ENCODE measurements around the gene AHI1.

AHI1 gene

GRCh38 chr6:135295085-135295484, 202.5 kb downstream of the AHI1 start:
- H3K4me3 ChIP-seq (ENCODE audit: low read depth, low read length) = no peak overlapping the region
- TF ChIP-seq CTCF (IDR thresholded peaks at IDR 0.05; ENCODE audit: borderline replicate concordance, insufficient read depth, low read depth, low read length) = no peak

- TF ChIP-seq CTCF (IDR thresholded peaks at IDR 0.05; ENCODE audit: borderline replicate concordance, insufficient read depth, low read depth, low read length) = no peak
- no peak overlapping the region for H3K4me3 ChIP-seq (ENCODE audit: low read depth, low read length)
Observed at GRCh38 chr6:135291288-135292076, 206.1 kb downstream of the AHI1 start.

- no peak for TF ChIP-seq CTCF (IDR thresholded peaks at IDR 0.05; ENCODE audit: borderline replicate concordance, insufficient read depth, low read depth, low read length)
- no peak overlapping the region for H3K4me3 ChIP-seq (ENCODE audit: low read depth, low read length)
Observed at GRCh38 chr6:135289816-135290215, 207.7 kb downstream of the AHI1 start.

GRCh38 chr6:135286962-135287538, 210.5 kb downstream of the AHI1 start:
- TF ChIP-seq CTCF (IDR thresholded peaks at IDR 0.05; ENCODE audit: borderline replicate concordance, insufficient read depth, low read depth, low read length) = no peak
- H3K4me3 ChIP-seq (ENCODE audit: low read depth, low read length) = no peak overlapping the region

DNA sequence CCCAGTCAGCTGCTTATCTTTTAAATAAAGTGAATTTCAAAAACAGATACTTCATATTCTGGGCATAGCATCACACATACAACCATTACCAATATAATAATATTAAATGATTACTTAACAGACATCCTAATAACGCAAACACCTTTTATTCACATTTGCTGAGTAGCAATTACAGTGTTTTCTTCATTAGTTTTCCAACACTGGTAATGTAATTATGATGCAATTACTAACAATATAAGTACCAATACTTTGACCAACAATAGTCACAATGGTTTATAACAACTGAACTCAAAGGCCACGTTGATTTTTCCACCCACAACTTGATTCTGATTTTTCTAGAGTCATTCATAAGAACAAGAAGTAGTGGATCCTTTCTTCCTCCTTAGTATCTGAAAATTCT, 212.4 kb downstream of the AHI1 start:
- H3K4me3 ChIP-seq (ENCODE audit: low read depth, low read length) = no peak overlapping the region
- TF ChIP-seq CTCF (IDR thresholded peaks at IDR 0.05; ENCODE audit: borderline replicate concordance, insufficient read depth, low read depth, low read length) = no peak

DNA sequence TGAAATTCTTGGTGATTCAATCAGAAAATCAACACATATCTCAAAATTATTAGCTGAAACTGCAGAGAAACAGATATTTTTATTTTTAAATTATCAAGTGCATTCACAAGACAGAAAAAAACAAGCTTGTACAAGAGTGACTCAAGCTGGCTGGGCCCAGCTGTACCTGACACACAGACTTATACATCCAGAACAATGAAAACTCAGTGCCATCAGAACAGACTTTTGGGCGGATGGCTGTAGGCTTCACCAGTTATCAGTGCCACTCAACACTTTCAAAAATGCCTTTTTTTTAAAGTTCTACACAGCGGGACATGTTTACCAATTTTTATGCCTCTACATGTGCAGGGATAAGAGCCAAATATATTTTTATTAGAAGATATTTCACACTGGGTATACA, 213.6 kb downstream of the AHI1 start:
- TF ChIP-seq CTCF (IDR thresholded peaks at IDR 0.05; ENCODE audit: borderline replicate concordance, insufficient read depth, low read depth, low read length) = no peak
- no peak overlapping the region for H3K4me3 ChIP-seq (ENCODE audit: low read depth, low read length)

DNA sequence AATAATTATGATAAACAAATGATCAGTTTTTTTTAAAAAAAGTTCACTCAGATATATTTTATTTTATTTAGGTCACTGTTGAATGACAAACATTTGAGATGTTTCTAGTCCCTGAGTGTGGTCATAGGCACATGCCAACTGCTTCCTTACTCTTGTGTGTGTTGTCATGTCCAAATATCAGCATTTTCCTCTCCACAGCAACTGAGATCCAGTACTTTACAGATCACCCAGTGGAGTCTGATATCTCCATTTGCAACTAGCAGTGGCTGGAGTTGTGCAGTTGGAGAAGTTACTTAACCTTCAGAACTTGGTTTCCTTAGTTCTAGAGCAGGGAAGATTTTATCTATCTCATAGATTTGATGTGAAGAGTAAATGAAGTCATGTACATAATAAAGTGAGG, 215.1 kb downstream of the AHI1 start:
- H3K4me3 ChIP-seq (ENCODE audit: low read depth, low read length) = no peak overlapping the region
- TF ChIP-seq CTCF (IDR thresholded peaks at IDR 0.05; ENCODE audit: borderline replicate concordance, insufficient read depth, low read depth, low read length) = no peak

Measured in GM12875 (cell line).